Stimulated activated naive B cell treated with anti-CD40 and anti-IgM and Interleukin-4, amounts not matched to agents 10 μg/mL and 1 μg/mL and 100 μg/mL, for 72 hours (primary cell): ENCODE data around the gene MTFMT.
"Not testable (repeated sequence)": the region's sequence is repeated elsewhere in the genome, so short reads cannot be mapped to it uniquely, and the experiment has no call there.

ENCODE experiments used
- ATAC-seq, 2 donors: fragments of 150-1000 bp; cut with Tn5 transposase; replicated peaks; 2 replicates each; pipeline ENCODE4 v1.10.0; 2021; ENCODE audit warnings: moderate library complexity in 1 of 2
- DNase-seq: peaks from one replicate; pipeline ENCODE4 v3.0.0; 2021
- H3K27ac Mint-ChIP-seq: one replicate; pipeline ENCODE4 v1.8.0; 2022; ENCODE audit warnings: mild to moderate bottlenecking, mixed read lengths
- H3K27me3 Mint-ChIP-seq, 2 donors: one replicate each; pipeline ENCODE4 v1.8.0; 2022; ENCODE audit warnings: mixed read lengths in 2 of 2
- H3K36me3 Mint-ChIP-seq, 2 donors: one replicate each; pipeline ENCODE4 v1.8.0; 2022; ENCODE audit warnings: mixed read lengths in 2 of 2, mild to moderate bottlenecking in 1 of 2
- H3K4me1 Mint-ChIP-seq, 2 donors: one replicate each; pipeline ENCODE4 v1.8.0; 2022; ENCODE audit warnings: mixed read lengths in 2 of 2, mild to moderate bottlenecking in 1 of 2
- H3K4me3 Mint-ChIP-seq, 2 donors: one replicate each; pipeline ENCODE4 v1.8.0; 2022; ENCODE audit warnings: mild to moderate bottlenecking in 2 of 2, mixed read lengths in 2 of 2, moderate library complexity in 1 of 2
- H3K9me3 Mint-ChIP-seq, 2 donors: one replicate each; pipeline ENCODE4 v1.8.0; 2022; ENCODE audit warnings: mixed read lengths in 2 of 2, mild to moderate bottlenecking in 1 of 2

The MTFMT gene

DNA sequence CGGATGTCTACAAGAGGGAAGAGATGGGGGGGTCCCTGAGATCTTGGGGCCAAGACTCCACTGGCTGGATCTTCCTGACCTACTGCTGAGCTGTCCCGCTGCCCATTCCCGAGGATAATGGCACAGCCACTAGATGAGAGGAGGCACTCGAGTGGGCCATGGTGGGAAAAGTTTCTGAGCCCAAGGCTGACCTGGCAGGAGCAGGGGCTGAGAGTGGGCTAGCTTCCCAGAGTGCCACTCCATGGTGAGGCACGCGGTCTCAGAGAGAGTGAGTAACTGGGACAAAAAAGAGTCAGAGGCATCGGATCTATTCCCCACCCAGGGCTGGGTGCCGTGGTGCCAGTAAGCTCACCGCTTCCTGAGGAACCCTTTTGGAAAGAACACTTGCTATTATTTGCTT, 26.7 kb upstream of the MTFMT start:
- ATAC-seq (no peak), DNase-seq (no peak)
- Mint-ChIP-seq H3K9me3 (no peaks in the 10 kb centered on the region), H3K36me3 (no peaks in the 10 kb centered on the region), H3K27me3 (peaks cover 0 to 6% of the 10 kb centered on the region in 2 donors), H3K27ac (no peak overlapping the region), H3K4me3 (no peak overlapping the region), H3K4me1 (peaks cover 0 to 2% of the 10 kb centered on the region in 2 donors)

DNA sequence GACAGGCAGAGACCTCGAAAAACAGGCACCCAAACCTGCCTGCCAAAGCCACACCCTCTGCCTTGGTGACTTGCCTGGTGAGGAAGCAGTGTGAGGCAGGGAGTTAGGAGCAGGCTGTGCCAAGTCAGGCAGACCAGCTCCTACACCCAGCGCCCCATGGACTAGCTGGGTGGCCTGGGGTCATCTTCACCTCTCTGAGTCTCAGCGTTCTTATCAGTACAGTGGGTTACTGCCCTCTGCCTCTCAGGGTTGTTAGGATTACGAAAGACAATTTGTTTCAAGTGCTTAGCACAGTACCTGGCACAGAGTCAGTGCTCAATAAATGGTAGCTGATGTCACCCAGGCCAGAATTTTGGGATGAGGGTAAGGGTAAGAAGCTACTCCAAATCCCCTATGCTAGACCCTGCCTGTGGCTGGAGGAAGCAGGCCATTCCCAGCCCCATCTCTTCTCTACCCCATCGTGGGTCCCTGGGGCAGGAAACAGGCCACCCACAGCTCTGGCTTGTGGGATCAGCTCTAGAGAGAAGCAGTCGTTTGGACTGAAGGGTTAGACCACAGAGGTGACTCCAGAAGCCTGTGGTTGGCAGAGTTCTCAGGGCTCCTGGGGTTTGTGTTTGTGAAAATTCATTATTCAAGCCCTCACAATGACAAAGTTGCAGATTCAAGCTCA, 25.9 kb upstream of the MTFMT start:
- peaks cover 2 to 5% of the 10 kb centered on the region in 2 donors for H3K4me1 Mint-ChIP-seq
- no peak overlapping the region for H3K27ac Mint-ChIP-seq
- no peaks in the 10 kb centered on the region for H3K9me3 Mint-ChIP-seq
- no peaks in the 10 kb centered on the region for H3K36me3 Mint-ChIP-seq
- DNase-seq: no peak
- peaks cover 0 to 8% of the 10 kb centered on the region in 2 donors for H3K27me3 Mint-ChIP-seq
- ATAC-seq: no peak
- no peak overlapping the region for H3K4me3 Mint-ChIP-seq

GRCh38 chr15:65054333-65055200, 25.1 kb upstream of the MTFMT start:
- ATAC-seq: peak; percentile 73 to 77
- Mint-ChIP-seq H3K4me1 (peaks cover 10 to 12% of the 10 kb centered on the region in 2 donors), H3K9me3 (no peaks in the 10 kb centered on the region)

DNA sequence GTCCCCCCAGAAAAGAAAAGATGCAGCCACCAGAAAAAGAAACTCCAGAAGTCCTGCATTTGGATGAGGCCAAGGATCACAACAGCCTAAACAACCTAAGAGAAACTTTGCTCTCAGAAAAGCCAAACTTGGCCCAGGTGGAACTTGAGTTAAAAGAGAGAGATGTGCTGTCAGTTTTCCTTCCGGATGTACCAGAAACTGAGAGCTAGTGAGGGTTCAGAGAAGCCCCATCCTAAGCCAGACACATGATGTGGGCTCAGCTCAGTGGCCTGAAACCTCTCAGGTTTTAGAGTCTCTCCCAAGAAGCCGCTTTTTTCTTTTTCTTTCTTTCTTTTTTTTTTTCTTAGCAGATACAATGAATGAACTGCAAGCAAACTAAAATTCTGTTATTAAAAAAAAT, 23.5 kb upstream of the MTFMT start:
- Mint-ChIP-seq H3K27ac (no peak overlapping the region), H3K4me3 (no peak overlapping the region), H3K4me1 (peaks cover 16 to 17% of the 10 kb centered on the region in 2 donors), H3K9me3 (no peaks in the 10 kb centered on the region), H3K36me3 (no peaks in the 10 kb centered on the region), H3K27me3 (peaks cover 0 to 8% of the 10 kb centered on the region in 2 donors)
- no peak for ATAC-seq
- DNase-seq: no peak

More at GRCh38 chr15:65054333-65055200, 25.1 kb upstream of the MTFMT start:
- peak; percentile 49 for DNase-seq
- Mint-ChIP-seq H3K36me3 (no peaks in the 10 kb centered on the region), H3K27ac (no peak overlapping the region), H3K4me3 (no peak overlapping the region), H3K27me3 (peaks cover 0 to 8% of the 10 kb centered on the region in 2 donors)

GRCh38 chr15:65051266-65051665, 21.8 kb upstream of the MTFMT start:
- Mint-ChIP-seq H3K27ac (peak overlapping the region; percentile 11), H3K4me3 (no peak overlapping the region), H3K36me3 (no peaks in the 10 kb centered on the region), H3K9me3 (no peaks in the 10 kb centered on the region), H3K4me1 (peaks cover 16 to 17% of the 10 kb centered on the region in 2 donors), H3K27me3 (peaks cover 3 to 6% of the 10 kb centered on the region in 2 donors)
- DNase-seq: no peak
- no peak for ATAC-seq

DNA sequence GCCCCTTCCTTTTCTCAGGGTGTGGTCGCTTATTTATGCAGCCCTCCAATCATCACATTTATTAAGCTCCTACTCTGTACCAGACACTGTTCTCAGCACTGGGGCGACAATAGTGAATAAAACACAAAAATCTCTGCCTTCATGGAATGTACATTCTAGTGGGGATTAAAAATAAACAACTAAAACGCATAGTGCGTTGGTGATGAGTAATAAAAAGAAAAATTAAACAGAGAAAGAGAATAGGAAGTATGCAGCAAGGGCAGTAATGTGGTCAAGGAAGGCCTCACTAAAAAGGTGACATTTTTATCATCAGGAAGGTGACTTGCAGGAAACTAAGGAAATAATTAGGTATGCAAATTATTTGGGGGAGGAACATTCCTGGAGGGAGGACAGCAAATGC, 20.8 kb upstream of the MTFMT start:
- Mint-ChIP-seq H3K4me1 (peaks cover 16 to 17% of the 10 kb centered on the region in 2 donors), H3K9me3 (no peaks in the 10 kb centered on the region), H3K4me3 (peak overlapping the region in 1 of 2 donors; percentile 70), H3K27me3 (peaks cover 6% of the 10 kb centered on the region in 2 donors), H3K36me3 (no peaks in the 10 kb centered on the region), H3K27ac (no peak overlapping the region)
- ATAC-seq (peak; percentile 30 to 58), DNase-seq (no peak)

- H3K9me3 Mint-ChIP-seq: no peaks in the 10 kb centered on the region
- peak overlapping the region; percentile 70 to 82 for H3K4me3 Mint-ChIP-seq
- ATAC-seq (peak; percentile 92), DNase-seq (peak; percentile 86)
- peak overlapping the region; percentile 68 for H3K27ac Mint-ChIP-seq
- H3K36me3 Mint-ChIP-seq: no peaks in the 10 kb centered on the region
- peaks cover 16 to 17% of the 10 kb centered on the region in 2 donors for H3K4me1 Mint-ChIP-seq
- H3K27me3 Mint-ChIP-seq: peaks cover 6 to 7% of the 10 kb centered on the region in 2 donors
These were observed 20.0 kb upstream of the MTFMT start for GRCh38 chr15:65049418-65049840.

DNA sequence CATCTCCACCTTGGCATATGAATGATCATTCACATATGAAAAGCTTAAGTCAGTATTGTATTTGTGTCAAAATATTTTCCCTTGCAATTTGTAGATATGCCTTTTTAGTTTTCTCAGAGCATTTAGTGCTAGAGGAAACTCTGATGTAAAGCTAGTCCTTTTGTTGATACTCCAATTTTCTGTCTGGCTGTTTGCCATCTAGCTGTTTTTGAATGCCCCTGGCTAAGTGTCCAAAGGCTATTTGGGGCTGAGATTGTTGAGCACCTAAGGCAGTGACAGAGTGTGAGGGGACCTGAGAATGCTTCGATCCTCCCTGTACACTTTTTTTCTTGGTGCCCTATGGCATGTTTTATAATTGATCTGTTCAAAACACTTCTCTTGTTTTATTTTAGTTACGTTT, 18.8 kb upstream of the MTFMT start:
- Mint-ChIP-seq H3K27me3 (peaks cover 6 to 7% of the 10 kb centered on the region in 2 donors), H3K9me3 (no peaks in the 10 kb centered on the region), H3K27ac (no peak overlapping the region), H3K36me3 (no peaks in the 10 kb centered on the region), H3K4me1 (peaks cover 16 to 17% of the 10 kb centered on the region in 2 donors), H3K4me3 (no peak overlapping the region)
- DNase-seq (no peak), ATAC-seq (no peak)

DNA sequence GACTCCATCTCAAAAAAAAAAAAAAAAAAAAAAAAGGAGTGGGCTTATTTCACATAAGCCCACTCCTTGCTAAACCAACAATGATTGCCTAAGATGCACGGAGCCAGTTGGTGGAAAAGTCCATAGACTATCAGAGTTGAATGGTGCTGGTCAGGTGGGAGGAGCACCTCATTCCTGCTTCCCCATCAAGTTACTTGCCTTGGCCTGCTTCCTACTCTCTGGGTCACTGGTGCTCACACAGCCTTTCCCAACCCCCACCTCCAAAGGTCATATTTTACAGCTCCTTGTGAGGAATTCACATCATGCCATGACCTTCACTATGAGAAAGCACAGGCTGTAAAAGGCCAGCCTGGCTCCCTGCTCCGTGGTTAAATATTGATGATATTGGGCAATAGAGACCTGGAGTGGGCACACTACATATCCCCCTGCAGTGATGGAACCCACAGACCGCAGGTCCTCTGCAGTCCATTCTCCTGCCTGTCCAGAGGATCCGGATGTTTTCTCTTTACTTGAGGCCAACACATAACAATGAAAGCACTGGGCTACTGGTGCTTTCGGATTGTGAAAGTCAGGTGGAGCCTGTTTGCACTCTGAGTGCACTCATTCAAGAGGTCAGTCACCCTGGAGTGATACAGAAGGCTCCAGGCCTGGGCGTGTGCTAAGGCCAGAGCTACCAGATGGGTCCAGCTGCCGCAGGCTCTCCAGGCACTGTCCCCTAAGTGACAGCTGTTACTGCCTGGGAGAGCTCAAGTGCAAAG, 15.5 kb upstream of the MTFMT start, which contains the start of gene SLC51B:
Gene SLC51B (plus strand): TSS at position 664 of the 758 bp plus-strand sequence. CDS start 4,618 bp downstream, outside the sequence.
- H3K27me3 Mint-ChIP-seq: peaks cover 4 to 6% of the 10 kb centered on the region in 2 donors
- no peak for ATAC-seq
- H3K9me3 Mint-ChIP-seq: no peaks in the 10 kb centered on the region
- peaks cover 7 to 10% of the 10 kb centered on the region in 2 donors for H3K4me1 Mint-ChIP-seq
- no peak within 1 kb of the TSS for H3K27ac Mint-ChIP-seq
- no peaks in the 10 kb centered on the region for H3K36me3 Mint-ChIP-seq
- no peak within 1 kb of the TSS for H3K4me3 Mint-ChIP-seq
- no peak for DNase-seq

DNA sequence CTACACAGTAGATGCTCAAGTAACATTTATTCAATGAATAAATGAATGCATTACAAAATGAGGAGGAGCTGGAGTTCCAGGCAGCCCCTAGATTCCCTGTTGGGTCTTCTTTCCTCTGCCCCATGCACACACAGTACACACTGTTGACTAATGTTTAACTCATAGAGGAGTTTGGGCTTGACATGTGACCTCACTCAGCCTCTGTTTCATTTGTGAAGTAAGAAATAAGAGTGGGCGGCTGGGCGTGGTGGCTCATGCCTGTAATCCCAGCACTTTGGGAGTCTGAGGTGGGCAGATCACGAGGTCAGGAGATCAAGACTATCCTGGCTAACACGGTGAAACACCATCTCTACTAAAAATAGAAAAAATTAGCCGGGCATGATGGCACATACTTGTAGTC, 14.8 kb upstream of the MTFMT start:
- not testable (repeated sequence) for H3K27ac Mint-ChIP-seq, H3K36me3 Mint-ChIP-seq, ATAC-seq, H3K27me3 Mint-ChIP-seq, H3K9me3 Mint-ChIP-seq, H3K4me3 Mint-ChIP-seq, DNase-seq, H3K4me1 Mint-ChIP-seq

DNA sequence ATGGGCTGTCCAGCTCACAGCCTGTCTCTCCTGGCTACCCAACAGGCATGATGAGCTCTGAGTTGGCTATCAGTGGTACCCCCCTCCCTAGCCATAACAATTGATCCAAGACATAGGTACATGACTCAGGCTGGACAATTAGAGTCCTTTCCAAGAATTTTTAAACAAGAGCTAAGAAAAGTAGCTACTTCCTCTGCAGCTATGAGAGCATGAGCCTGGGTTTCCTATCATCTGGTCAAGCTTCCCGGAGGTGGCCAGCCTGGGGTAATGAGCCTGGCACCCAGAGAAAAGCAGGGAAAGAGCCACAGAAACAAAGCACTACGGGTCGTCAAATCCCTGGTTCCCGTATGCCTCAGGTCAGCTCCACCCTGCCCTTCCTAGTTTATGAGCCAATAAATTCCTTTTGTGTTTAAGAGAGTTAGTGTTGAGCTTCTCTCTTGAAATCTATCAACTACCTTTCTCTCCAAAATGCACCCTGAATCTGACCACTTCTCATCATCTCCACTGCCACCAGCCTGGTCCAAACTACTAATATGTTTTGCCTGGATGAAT, 13.4 kb upstream of the MTFMT start:
- no peak overlapping the region for H3K27ac Mint-ChIP-seq
- no peak overlapping the region for H3K4me3 Mint-ChIP-seq
- no peak for ATAC-seq
- DNase-seq: no peak
- H3K4me1 Mint-ChIP-seq: no peaks in the 10 kb centered on the region
- H3K36me3 Mint-ChIP-seq: no peaks in the 10 kb centered on the region
- H3K9me3 Mint-ChIP-seq: no peaks in the 10 kb centered on the region
- peaks cover 4 to 6% of the 10 kb centered on the region in 2 donors for H3K27me3 Mint-ChIP-seq

DNA sequence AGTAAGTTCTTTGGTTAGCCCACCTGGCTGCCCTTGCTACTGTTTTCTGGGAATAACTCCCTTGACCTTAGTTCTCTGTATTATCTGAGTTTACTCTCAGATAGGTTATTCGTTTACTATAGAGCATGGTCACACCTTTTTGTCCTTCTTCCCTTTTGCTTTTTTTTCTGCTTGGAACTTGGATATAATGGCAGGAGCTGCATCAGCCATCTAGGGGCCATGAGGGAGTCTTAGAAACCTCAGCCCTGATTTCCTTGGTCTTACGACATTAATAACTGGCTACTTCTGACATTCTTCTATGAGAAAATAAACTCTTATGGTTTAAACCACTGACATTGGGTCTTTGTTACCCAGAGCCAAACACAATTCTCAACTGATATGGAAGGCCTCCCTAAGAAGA, 12.3 kb upstream of the MTFMT start:
- no peak for ATAC-seq
- Mint-ChIP-seq H3K27me3 (peaks cover 0 to 4% of the 10 kb centered on the region in 2 donors), H3K4me3 (no peak overlapping the region), H3K4me1 (no peaks in the 10 kb centered on the region), H3K27ac (no peak overlapping the region), H3K9me3 (no peaks in the 10 kb centered on the region), H3K36me3 (no peaks in the 10 kb centered on the region)
- DNase-seq: no peak

DNA sequence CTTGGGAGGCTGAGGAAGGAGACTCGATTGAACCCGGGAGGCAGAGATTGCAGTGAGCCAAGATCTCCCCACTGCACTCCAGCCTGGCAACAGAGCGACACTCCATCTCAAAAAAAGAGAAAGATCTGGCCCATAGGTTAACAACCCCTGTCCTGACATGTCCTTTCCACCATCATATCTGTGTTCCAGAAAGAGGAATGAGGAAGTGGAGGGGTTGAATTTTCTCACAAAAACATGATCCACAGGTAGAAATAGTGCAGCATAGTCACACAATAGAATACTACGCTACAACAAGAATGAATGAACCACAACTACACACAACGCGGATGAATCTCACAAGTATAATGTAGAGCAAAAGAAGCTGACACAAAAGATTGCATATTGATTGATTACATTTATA, 11.0 kb upstream of the MTFMT start:
- H3K9me3 Mint-ChIP-seq: no peaks in the 10 kb centered on the region
- ATAC-seq: no peak
- H3K36me3 Mint-ChIP-seq: no peaks in the 10 kb centered on the region
- peaks cover 0 to 2% of the 10 kb centered on the region in 2 donors for H3K27me3 Mint-ChIP-seq
- no peak overlapping the region for H3K4me3 Mint-ChIP-seq
- no peak for DNase-seq
- no peak overlapping the region for H3K27ac Mint-ChIP-seq
- H3K4me1 Mint-ChIP-seq: no peaks in the 10 kb centered on the region

GRCh38 chr15:65038836-65039235, 9.4 kb upstream of the MTFMT start:
- Mint-ChIP-seq H3K9me3 (no peaks in the 10 kb centered on the region), H3K27me3 (no peaks in the 10 kb centered on the region), H3K4me3 (no peak overlapping the region), H3K36me3 (no peaks in the 10 kb centered on the region), H3K27ac (no peak overlapping the region), H3K4me1 (peaks cover 0 to 1% of the 10 kb centered on the region in 2 donors)
- DNase-seq: no peak
- no peak for ATAC-seq
